Prostate gland (tissue), 2 donors: ENCODE measurements around the gene PTPRT. TPM values are rescaled to one million over a fixed set of nuclear protein-coding genes. Genes with fewer than 3 reads are reported as not detected.

Source experiments
- DNase-seq: peaks from one replicate; pipeline ENCODE4 v3.0.0-alpha.2; 2019; ENCODE audit warnings: low spot score
- H3K27ac ChIP-seq, 2 donors: fragments of 200-600 bp; sonication (generic); 2 replicates each; pipeline ENCODE4 v1.5.1; 2017 to 2019
- H3K27me3 ChIP-seq: fragments of 200-600 bp; sonication (generic); replicated peaks from 2 replicates; pipeline ENCODE4 v1.5.1; 2019; ENCODE audit not compliant: insufficient read depth
- H3K36me3 ChIP-seq, 2 donors: fragments of 200-600 bp; sonication (generic); 1 replicate in 1 of 2; 2 replicates in 1 of 2; pipeline versions ENCODE4 v1.5.1 to v1.8.1; 2017 to 2019
- H3K4me1 ChIP-seq: fragments of 200-600 bp; sonication (generic); replicated peaks from 2 replicates; pipeline ENCODE4 v1.5.1; 2019
- H3K4me3 ChIP-seq, 2 donors: fragments of 200-600 bp; sonication (generic); 2 replicates each; pipeline ENCODE4 v1.5.1; 2017 to 2019
- H3K9me3 ChIP-seq: fragments of 200-600 bp; sonication (generic); 2 replicates; pipeline ENCODE4 v1.5.1; 2017
- CTCF ChIP-seq, 4 experiments: fragments of 200-600 bp in 2 of 4; fragments of 450-650 bp in 2 of 4; sonication (generic) in 2 of 4; IDR thresholded peaks; 1 replicate in 3 of 4; 2 replicates in 1 of 4; pipeline ENCODE4 v1.5.1; 2016 to 2019; ENCODE audit warnings: antibody characterized with exemption in 4 of 4, mild to moderate bottlenecking in 2 of 4, moderate library complexity in 2 of 4
- POLR2A ChIP-seq: fragments of 450-650 bp; IDR thresholded peaks from one replicate; pipeline ENCODE4 v1.6.1; 2016; ENCODE audit warnings: antibody characterized with exemption, mild to moderate bottlenecking
- POLR2AphosphoS5 ChIP-seq: sonication (generic); formaldehyde crosslinking; IDR thresholded peaks from one replicate; pipeline ENCODE4 v1.6.1; 2017; ENCODE audit warnings: antibody characterized with exemption
- WGBS: methylation state at CpG from one replicate; pipeline ENCODE4 v1.1.5; 2018; 5-methylcytosine and 5-hydroxymethylcytosine counted together
- intact Hi-C: fragments of 100-400 bp; cut with DNase I; formaldehyde crosslinking; loops from one replicate; pipeline ENCODE4 v1.14.2; 2022
- total RNA-seq, 2 donors: library from RNA; depleted of rRNA; stranded (reverse); fragments of >200 nt; gene quantifications; one replicate each; pipeline ENCODE4 v1.1.0, GENCODE V29; 2016

Gene PTPRT
- total RNA-seq, 2 donors from 2014 or later: 1.5 to 3.5 TPM

- TF ChIP-seq POLR2AphosphoS5 (no peak), POLR2A (no peak), CTCF (IDR thresholded peaks at IDR 0.05) (no peak)
- H3K27me3 ChIP-seq: no peaks in the 10 kb centered on the region
- 89% methylated on average over 4 of the region's 4 CpGs for WGBS
- DNase-seq: no peak
- no peak overlapping the region for H3K27ac ChIP-seq
- no peaks in the 10 kb centered on the region for H3K36me3 ChIP-seq
- H3K9me3 ChIP-seq: no peaks in the 10 kb centered on the region
- intact Hi-C loops: no loop called here
- no peaks in the 10 kb centered on the region for H3K4me1 ChIP-seq
- no peak overlapping the region for H3K4me3 ChIP-seq
Observed at GRCh38 chr20:42924215-42924614, 265.5 kb downstream of the PTPRT start.

- WGBS: 71% methylated on average over 7 of the region's 7 CpGs
- intact Hi-C loops: no loop called here
- DNase-seq: no peak
- no peak overlapping the region for H3K4me3 ChIP-seq
- no peaks in the 10 kb centered on the region for H3K27me3 ChIP-seq
- TF ChIP-seq POLR2A: no peak
- no peak for TF ChIP-seq CTCF (IDR thresholded peaks at IDR 0.05)
- TF ChIP-seq POLR2AphosphoS5: no peak
- H3K9me3 ChIP-seq: no peaks in the 10 kb centered on the region
- H3K36me3 ChIP-seq: no peaks in the 10 kb centered on the region
- no peak overlapping the region for H3K27ac ChIP-seq
- H3K4me1 ChIP-seq: no peaks in the 10 kb centered on the region
Observed at GRCh38 chr20:42923348-42923918, 266.3 kb downstream of the PTPRT start.

- DNase-seq: no peak
- Histone ChIP-seq H3K27me3 (no peaks in the 10 kb centered on the region), H3K36me3 (no peaks in the 10 kb centered on the region), H3K4me3 (no peak overlapping the region), H3K9me3 (no peaks in the 10 kb centered on the region), H3K27ac (no peak overlapping the region), H3K4me1 (no peaks in the 10 kb centered on the region)
- 78% methylated on average over 2 of the region's 2 CpGs for WGBS
- intact Hi-C loops: no loop called here
- TF ChIP-seq POLR2A (no peak), CTCF (IDR thresholded peaks at IDR 0.05) (no peak), POLR2AphosphoS5 (no peak)
Observed at GRCh38 chr20:42920776-42921175, 268.9 kb downstream of the PTPRT start.

GRCh38 chr20:42919316-42919715 is 270.4 kb downstream of the PTPRT start:
- DNase-seq: no peak
- intact Hi-C loops: no loop called here

More at GRCh38 chr20:42919316-42919715, 270.4 kb downstream of the PTPRT start:
- no peaks in the 10 kb centered on the region for H3K9me3 ChIP-seq
- no peaks in the 10 kb centered on the region for H3K36me3 ChIP-seq
- H3K4me3 ChIP-seq: no peak overlapping the region
- WGBS: 62% methylated on average over 2 of the region's 2 CpGs
- TF ChIP-seq POLR2A: no peak
- no peak for TF ChIP-seq CTCF (IDR thresholded peaks at IDR 0.05)
- TF ChIP-seq POLR2AphosphoS5: no peak
- no peaks in the 10 kb centered on the region for H3K27me3 ChIP-seq
- H3K27ac ChIP-seq: no peak overlapping the region
- H3K4me1 ChIP-seq: no peaks in the 10 kb centered on the region
